ENCODE measurements around the gene MRPL4.

DNA sequence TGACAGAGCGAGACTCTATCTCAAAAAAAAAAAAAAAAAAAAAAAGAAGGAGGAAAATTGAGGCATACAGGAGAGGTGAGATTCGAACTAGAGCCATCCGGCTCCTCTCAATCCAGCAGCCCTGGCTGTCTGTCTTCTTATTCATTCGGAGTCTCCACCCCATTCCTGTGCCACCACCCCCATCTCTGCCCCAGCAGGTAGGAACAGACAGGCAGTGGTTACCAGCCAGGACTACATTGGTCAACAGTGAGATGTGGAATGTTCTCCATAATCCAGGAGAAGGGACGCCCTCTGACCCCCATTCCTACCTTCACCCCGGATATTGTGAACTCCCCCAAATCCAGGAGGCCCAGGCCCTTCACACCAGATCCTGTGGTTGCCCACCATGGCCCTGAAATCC, 14.3 kb upstream of the MRPL4 start:
- TF ChIP-seq, protein P1, sequence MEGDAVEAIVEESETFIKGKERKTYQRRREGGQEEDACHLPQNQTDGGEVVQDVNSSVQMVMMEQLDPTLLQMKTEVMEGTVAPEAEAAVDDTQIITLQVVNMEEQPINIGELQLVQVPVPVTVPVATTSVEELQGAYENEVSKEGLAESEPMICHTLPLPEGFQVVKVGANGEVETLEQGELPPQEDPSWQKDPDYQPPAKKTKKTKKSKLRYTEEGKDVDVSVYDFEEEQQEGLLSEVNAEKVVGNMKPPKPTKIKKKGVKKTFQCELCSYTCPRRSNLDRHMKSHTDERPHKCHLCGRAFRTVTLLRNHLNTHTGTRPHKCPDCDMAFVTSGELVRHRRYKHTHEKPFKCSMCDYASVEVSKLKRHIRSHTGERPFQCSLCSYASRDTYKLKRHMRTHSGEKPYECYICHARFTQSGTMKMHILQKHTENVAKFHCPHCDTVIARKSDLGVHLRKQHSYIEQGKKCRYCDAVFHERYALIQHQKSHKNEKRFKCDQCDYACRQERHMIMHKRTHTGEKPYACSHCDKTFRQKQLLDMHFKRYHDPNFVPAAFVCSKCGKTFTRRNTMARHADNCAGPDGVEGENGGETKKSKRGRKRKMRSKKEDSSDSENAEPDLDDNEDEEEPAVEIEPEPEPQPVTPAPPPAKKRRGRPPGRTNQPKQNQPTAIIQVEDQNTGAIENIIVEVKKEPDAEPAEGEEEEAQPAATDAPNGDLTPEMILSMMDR (IDR thresholded peaks at IDR 0.05), result no peak
- no peak for TF ChIP-seq ZFX (IDR thresholded peaks at IDR 0.05; ENCODE audit: borderline replicate concordance)

All from 22Rv1 (cell line).